GM12892 (cell line): ENCODE results near the gene TRIM54.

Experiments
- DNase-seq: peaks from one replicate; pipeline ENCODE4 v3.0.0; 2011; ENCODE audit not compliant: insufficient read length
- FAIRE-seq: peaks from 2 replicates; lab custom pipeline; 2011; peaks lifted over from hg19 to GRCh38; lab: Jason Lieb, UNC
- POLR2A ChIP-seq: IDR thresholded peaks from 2 replicates; pipeline ENCODE4 v1.6.1; 2011; ENCODE audit warnings: low read depth, low read length, control low read depth
- POLR2AphosphoS5 ChIP-seq: IDR thresholded peaks from 2 replicates; pipeline ENCODE4 v1.6.1; 2011; ENCODE audit warnings: low read depth, low read length, control low read depth
- TAF1 ChIP-seq: IDR thresholded peaks from 2 replicates; pipeline ENCODE4 v1.6.1; 2011; ENCODE audit warnings: low read depth, mild to moderate bottlenecking, control low read depth, low read length, borderline replicate concordance

TRIM54 gene

GRCh38 chr2:27275211-27276150 lies 6.7 kb upstream of the TRIM54 start, which contains the start of gene DNAJC5G:
TSS of gene DNAJC5G (plus strand) at chr2:27275433. CDS start at chr2:27276729, 1,296 bp downstream.
- TF ChIP-seq POLR2A, result no peak
- no peak for TF ChIP-seq TAF1
- TF ChIP-seq POLR2AphosphoS5, result no peak
- DNase-seq (no peak), FAIRE-seq (no peak)

- TF ChIP-seq POLR2AphosphoS5, result no peak
- no peak for TF ChIP-seq POLR2A
- no peak for TF ChIP-seq TAF1
- FAIRE-seq (no peak), DNase-seq (no peak)
Observed at GRCh38 chr2:27278010-27278409, 4.2 kb upstream of the TRIM54 start.

GRCh38 chr2:27280826-27281225 lies 1.4 kb upstream of the TRIM54 start:
- FAIRE-seq, result no peak
- DNase-seq, result no peak
- TF ChIP-seq POLR2AphosphoS5 (no peak), POLR2A (no peak)

GRCh38 chr2:27281442-27281841 lies 787 bp upstream of the TRIM54 start:
- no peak for TF ChIP-seq TAF1
- TF ChIP-seq POLR2A, result no peak
- no peak for TF ChIP-seq POLR2AphosphoS5
- FAIRE-seq, result no peak
- no peak for DNase-seq

- DNase-seq (no peak), FAIRE-seq (no peak)
- TF ChIP-seq TAF1 (no peak), POLR2A (no peak), POLR2AphosphoS5 (no peak)
Observed at GRCh38 chr2:27282892-27283291, 663 bp downstream of the TRIM54 start.

- no peak for TF ChIP-seq POLR2AphosphoS5
- no peak for TF ChIP-seq POLR2A
- TF ChIP-seq TAF1, result no peak
- FAIRE-seq (no peak), DNase-seq (no peak)
Observed at GRCh38 chr2:27284996-27285395, 2.8 kb downstream of the TRIM54 start.

- no peak for DNase-seq
- TF ChIP-seq POLR2AphosphoS5, result no peak
- no peak for TF ChIP-seq POLR2A
- no peak for TF ChIP-seq TAF1
- FAIRE-seq, result no peak
Observed at GRCh38 chr2:27285481-27285880, 3.3 kb downstream of the TRIM54 start.

- DNase-seq (no peak), FAIRE-seq (no peak)
- TF ChIP-seq TAF1, result no peak
- TF ChIP-seq POLR2AphosphoS5, result no peak
- no peak for TF ChIP-seq POLR2A
Observed at GRCh38 chr2:27288610-27289009, 6.4 kb downstream of the TRIM54 start.

GRCh38 chr2:27290549-27290948 lies 8.3 kb downstream of the TRIM54 start:
- TF ChIP-seq POLR2AphosphoS5, result no peak
- no peak for TF ChIP-seq TAF1
- no peak for TF ChIP-seq POLR2A
- FAIRE-seq (no peak), DNase-seq (no peak)

GRCh38 chr2:27291865-27292264 lies 9.6 kb downstream of the TRIM54 start:
- no peak for FAIRE-seq
- no peak for DNase-seq
- TF ChIP-seq POLR2A, result no peak
- no peak for TF ChIP-seq POLR2AphosphoS5
- no peak for TF ChIP-seq TAF1

GRCh38 chr2:27294928-27295327 lies 12.7 kb downstream of the TRIM54 start:
- no peak for DNase-seq
- FAIRE-seq, result no peak

GRCh38 chr2:27296481-27296880 lies 14.3 kb downstream of the TRIM54 start:
- DNase-seq, result no peak
- no peak for FAIRE-seq
- TF ChIP-seq POLR2A (no peak), POLR2AphosphoS5 (no peak), TAF1 (no peak)

More at GRCh38 chr2:27294928-27295327, 12.7 kb downstream of the TRIM54 start:
- TF ChIP-seq POLR2AphosphoS5 (no peak), TAF1 (no peak), POLR2A (no peak)

GRCh38 chr2:27297195-27297594 lies 15.0 kb downstream of the TRIM54 start:
- DNase-seq, result no peak
- no peak for FAIRE-seq
- no peak for TF ChIP-seq POLR2A
- TF ChIP-seq POLR2AphosphoS5, result no peak
- no peak for TF ChIP-seq TAF1
